NCI-H1694 treated with DMSO at 0.1 percent for 48 hours (cell line): ENCODE results near the gene MYO1F.

Experiments used
- DNase-seq: peaks from one replicate; lab custom pipeline; 2025; lab: John Stamatoyannopoulos, UW

The MYO1F gene

GRCh38 chr19:8491574-8491973, 85.7 kb downstream of the MYO1F start:
- DNase-seq = no peak

DNA sequence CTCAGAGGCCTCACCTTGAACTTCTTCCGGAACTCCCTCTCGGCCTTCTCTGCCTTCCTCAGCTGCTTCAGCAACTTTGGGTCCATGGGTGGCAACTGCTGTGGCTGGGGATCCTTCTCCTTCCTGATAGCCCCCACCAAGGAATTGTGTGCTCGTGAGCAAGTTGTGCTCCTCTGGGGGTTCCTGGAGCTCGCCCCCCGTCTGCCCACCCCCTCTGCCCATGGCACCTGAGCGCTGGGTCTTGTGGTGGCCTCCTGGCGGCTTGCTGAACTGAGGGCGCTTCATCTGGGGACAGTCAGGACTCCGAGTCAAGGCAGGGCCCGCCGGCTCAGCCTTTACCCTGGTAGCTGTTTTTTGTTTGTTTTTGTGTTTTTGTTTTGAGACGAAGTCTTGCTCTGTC, 86.4 kb downstream of the MYO1F start:
- DNase-seq = no peak

DNA sequence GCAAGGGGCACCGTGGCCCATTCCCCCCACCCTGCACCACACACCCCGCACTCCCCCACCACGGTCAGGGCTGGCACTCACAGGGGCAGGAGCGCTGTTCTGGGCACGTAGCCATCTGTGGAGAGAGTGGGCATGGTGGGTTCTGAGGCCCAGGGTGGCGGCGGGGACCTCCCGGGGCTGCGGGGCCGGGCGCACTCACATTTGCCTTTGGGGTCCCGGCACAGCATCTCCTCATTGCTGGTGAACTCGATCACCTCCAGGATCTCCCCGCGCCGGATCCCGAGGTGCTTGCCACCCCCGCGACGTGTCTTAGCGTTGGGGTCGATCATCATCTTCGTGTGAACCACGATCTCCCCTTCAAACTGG, 86.9 kb downstream of the MYO1F start:
- no peak for DNase-seq

GRCh38 chr19:8489561-8490394, 87.5 kb downstream of the MYO1F start:
- DNase-seq = no peak

DNA sequence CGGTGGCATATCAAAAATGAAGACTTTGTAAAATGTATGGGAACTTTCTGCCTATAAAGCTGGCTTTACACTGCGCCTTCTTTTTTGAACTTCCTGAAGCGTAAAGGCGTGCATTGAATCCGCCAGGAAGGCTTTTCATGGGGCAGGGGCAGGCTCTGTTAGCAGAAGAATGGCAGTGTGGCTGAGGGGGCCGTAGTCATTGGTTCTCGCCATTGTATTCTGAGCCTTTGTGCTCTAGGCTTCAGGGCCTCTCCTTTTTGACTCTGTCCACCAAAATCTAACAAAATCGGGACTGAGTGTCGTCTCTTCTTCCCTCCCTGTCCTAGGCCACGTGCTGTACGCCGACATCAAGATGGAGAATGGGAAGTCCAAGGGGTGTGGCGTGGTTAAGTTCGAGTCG, 88.9 kb downstream of the MYO1F start:
- no peak for DNase-seq

- DNase-seq = no peak
Observed at GRCh38 chr19:8487137-8487851, 89.9 kb downstream of the MYO1F start.

GRCh38 chr19:8486661-8487136, 90.5 kb downstream of the MYO1F start:
- DNase-seq = no peak

DNA sequence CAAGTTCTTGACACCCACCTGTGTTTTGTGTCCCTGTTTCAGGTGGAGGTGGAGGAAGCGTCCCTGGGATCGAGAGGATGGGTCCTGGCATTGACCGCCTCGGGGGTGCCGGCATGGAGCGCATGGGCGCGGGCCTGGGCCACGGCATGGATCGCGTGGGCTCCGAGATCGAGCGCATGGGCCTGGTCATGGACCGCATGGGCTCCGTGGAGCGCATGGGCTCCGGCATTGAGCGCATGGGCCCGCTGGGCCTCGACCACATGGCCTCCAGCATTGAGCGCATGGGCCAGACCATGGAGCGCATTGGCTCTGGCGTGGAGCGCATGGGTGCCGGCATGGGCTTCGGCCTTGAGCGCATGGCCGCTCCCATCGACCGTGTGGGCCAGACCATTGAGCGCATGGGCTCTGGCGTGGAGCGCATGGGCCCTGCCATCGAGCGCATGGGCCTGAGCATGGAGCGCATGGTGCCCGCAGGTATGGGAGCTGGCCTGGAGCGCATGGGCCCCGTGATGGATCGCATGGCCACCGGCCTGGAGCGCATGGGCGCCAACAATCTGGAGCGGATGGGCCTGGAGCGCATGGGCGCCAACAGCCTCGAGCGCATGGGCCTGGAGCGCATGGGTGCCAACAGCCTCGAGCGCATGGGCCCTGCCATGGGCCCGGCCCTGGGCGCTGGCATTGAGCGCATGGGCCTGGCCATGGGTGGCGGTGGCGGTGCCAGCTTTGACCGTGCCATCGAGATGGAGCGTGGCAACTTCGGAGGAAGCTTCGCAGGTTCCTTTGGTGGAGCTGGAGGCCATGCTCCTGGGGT, 91.5 kb downstream of the MYO1F start:
- no peak for DNase-seq

DNA sequence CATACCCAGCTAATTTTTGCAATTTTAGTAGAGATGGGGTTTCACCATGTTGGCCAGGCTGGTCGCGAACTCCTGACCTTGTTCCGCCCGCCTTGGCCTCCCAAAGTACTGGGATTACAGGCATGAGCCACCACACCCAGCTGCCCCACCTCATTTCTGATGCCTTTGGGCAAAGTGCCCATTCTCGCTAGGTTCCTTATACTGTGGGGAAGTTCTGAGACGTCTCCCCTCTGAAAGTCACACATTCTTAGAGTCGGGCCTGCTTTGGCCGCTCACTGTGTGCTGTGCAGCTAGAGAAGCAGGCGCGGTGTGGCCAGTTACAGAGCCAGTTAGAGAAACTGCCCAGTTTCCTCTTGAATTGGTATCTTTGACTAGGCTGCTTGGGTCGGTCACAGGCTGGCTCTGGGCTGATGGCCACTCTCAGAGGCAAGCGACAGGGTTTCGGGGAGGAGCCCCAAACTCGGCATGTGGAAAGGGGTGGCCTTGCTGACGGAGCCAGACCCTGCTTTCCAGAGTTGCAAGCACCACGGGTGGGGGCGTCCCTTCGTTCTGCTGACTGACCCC, 92.8 kb downstream of the MYO1F start:
- DNase-seq = no peak

- DNase-seq = no peak
Observed at GRCh38 chr19:8483165-8483564, 94.1 kb downstream of the MYO1F start.

DNA sequence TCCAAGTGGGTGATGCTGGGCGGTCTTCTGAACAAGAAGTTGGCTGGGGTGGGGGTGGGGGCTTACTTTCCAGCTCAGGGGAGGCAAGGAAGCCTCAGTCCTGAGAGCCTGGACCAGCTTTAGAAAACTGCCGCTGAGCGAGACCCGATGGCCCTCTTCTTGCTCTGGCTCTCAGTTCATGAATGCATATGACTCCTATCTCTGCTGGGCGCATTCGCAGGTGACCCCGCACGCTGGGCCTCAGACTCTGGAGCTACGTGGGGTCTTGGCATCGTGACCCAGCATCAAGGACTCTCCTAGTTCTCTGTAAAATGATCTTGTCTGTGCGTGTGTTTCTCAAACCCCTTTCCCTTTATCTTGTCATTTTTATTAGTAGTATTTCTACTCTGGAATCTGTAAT, 94.5 kb downstream of the MYO1F start:
- no peak for DNase-seq

DNA sequence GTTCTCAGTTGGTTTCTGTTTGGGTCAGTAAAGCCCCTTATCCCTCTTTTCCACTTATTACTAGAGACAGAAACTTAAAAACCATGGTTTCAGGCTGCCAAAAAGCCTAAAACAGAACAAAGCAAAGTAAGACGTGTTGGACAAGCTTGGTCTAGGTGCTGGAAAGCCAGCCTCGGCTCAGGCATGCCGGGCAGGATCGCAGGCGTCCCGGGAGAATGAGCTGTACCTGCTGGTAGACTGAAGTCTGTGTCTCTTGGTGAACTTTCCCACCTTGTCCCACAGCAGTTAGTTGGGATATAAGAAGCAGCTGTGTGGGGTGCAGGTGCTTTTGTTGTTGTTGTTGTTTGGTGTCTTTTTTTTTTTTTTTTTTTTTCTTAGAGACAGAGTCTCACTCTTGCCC, 95.6 kb downstream of the MYO1F start:
- no peak for DNase-seq

DNA sequence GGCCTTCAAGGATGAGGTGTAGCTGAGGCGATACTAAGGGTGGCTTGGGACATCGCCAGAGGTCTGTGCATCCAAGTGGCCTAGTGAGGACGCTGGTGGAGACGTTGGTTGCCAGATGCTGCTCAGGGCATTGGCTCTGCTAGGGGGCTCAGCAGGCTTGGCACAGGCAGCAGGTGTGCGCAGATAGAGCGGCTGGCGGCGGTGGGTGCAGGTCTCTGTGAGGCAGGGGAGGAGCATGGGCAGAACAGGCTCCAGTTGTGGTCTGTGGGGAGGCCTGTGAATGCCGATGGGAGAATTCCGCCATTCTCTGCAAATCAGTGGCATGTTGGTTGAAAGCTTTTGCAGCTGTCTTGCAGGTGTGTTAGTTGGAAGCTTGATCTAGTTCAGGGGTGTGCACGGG, 96.0 kb downstream of the MYO1F start:
- DNase-seq = no peak

DNA sequence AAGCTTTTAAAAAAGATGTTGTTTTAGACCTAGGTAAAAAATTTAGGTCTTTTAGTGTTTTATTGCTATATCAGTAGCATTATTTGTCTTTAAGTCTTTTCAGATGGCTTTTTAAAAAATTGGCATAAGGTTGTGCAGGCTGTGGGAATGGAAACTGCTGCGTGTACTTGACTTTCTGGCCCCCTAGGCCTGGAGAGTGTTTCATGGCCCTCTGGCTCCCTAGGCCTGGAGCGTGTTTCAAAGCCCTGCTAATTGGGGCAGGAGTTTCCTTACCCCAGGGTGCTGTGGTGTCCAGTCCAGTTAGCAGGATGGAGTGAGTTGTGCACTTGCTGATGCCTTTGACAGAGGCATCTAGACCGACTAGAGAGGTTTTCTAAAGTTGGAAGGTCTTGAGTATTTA, 98.6 kb downstream of the MYO1F start:
- DNase-seq = no peak

- DNase-seq = no peak
Observed at GRCh38 chr19:8477889-8478288, 99.4 kb downstream of the MYO1F start.

- no peak for DNase-seq
Observed at GRCh38 chr19:8476524-8476923, 100.7 kb downstream of the MYO1F start.

DNA sequence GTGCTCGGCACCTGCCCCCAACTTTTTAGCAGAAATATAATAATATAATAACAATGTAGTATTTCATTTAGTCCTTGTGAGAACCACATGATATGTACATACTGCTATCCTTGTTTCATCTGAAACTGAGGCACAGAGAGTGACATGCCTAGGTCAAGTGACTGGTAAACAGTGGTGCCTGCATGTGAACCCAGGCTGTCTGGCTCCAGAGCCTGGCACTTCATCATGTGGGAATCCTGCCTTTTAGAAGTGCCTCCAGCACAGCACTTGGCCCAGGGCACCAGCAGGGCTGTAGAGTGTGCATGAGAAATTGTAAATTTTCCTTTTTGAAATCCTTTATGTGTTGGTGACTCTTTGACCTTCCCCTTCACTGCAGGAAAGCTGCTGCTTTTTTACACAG, 102.2 kb downstream of the MYO1F start:
- no peak for DNase-seq

GRCh38 chr19:8473648-8474476, 103.4 kb downstream of the MYO1F start:
- no peak for DNase-seq
